Measurements from ENCODE around the gene CRACR2A. TPM values are rescaled to one million over a fixed set of nuclear protein-coding genes. Genes with fewer than 3 reads are reported as not detected.
A peak's percentile ranks its signal among the peaks of the same experiment; 100 is the strongest.

The CRACR2A gene
- total RNA-seq, 4 donors from 2014 or later, result 34.5 to 165 (median 85.8) TPM

DNA sequence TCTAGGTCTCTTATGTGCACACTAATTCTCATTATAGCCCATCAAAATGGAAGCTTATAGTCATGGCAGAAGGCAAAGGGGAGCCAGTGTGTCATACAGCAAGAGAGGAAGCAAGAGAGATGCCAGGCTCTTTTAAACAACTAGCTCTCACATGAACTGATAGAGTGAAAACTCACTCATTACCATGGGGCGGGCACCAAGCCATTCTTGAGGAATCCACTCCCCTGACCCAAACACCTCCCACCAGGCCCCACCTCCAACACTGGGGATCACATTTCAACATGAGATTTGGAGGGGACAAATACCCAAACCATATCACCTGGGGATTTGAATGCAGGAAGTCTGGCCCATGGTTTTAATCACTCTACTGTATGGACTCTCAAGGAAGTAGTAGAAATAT, 36.9 kb upstream of the CRACR2A start:
- no peak for DNase-seq
- Histone ChIP-seq H3K9me3 (no peaks in the 10 kb centered on the region), H3K4me3 (no peak overlapping the region), H3K4me1 (no peaks in the 10 kb centered on the region), H3K36me3 (no peaks in the 10 kb centered on the region), H3K27me3 (no peaks in the 10 kb centered on the region), H3K27ac (no peak overlapping the region)
- 75 to 100% methylated on average over 1 of the region's 1 CpG for WGBS, 2 donors (ENCODE audit: low coverage in 1 of 2)
- intact Hi-C loops (cut with DNase I; ENCODE audit: low total_unique reads), result no loop called here
- TF ChIP-seq, protein P1, sequence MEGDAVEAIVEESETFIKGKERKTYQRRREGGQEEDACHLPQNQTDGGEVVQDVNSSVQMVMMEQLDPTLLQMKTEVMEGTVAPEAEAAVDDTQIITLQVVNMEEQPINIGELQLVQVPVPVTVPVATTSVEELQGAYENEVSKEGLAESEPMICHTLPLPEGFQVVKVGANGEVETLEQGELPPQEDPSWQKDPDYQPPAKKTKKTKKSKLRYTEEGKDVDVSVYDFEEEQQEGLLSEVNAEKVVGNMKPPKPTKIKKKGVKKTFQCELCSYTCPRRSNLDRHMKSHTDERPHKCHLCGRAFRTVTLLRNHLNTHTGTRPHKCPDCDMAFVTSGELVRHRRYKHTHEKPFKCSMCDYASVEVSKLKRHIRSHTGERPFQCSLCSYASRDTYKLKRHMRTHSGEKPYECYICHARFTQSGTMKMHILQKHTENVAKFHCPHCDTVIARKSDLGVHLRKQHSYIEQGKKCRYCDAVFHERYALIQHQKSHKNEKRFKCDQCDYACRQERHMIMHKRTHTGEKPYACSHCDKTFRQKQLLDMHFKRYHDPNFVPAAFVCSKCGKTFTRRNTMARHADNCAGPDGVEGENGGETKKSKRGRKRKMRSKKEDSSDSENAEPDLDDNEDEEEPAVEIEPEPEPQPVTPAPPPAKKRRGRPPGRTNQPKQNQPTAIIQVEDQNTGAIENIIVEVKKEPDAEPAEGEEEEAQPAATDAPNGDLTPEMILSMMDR (IDR thresholded peaks at IDR 0.05), result no peak
- TF ChIP-seq POLR2A (IDR thresholded peaks at IDR 0.05) (no peak), EP300 (IDR thresholded peaks at IDR 0.05; ENCODE audit: low read depth) (no peak), POLR2AphosphoS5 (IDR thresholded peaks at IDR 0.05) (no peak)
- in situ Hi-C loops (cut with MboI; ENCODE audit: low pct_ligation_motif_present in 1 of 4, low pct_unique_long_range_greater_than_20kb in 1 of 4, low sequenced_read_pairs in 3 of 4), result loop anchor here in 3 of 4 donors (10.0 to 25.0 kb wide), 2 partner anchors 495 to 503 kb away; no protein-coding TSS in a partner anchor

DNA sequence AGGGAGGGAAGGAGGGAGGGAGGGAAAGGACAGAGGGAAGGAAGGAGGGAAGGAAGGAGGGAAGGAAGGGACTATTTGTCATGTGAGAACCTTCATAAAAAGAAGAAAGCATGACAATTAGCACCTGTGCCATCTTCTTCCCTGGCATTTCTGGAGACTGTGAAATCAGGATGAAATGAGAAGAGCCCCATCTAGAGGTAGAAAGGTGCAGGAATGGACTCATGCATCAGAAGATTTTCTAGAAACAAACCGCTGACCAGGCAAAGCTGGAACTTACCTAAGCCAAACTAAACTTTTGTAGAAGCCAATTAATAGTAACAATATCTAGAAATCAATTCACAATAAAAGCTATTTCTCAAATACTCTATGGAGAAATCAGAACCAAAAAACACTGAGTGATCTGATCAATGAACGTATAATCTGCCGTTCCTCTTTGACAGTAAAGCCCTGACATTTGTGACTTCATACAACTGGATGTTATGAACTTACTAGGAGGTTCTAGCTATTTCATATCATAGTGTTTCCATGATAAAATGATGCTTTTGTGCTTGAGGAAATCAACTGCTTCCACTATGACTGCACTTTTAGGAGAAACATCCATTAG, 24.4 kb upstream of the CRACR2A start:
- WGBS, 2 donors (ENCODE audit: low coverage in 1 of 2), result 54 to 65% methylated on average over 3 of the region's 3 CpGs
- no peaks in the 10 kb centered on the region for H3K9me3 ChIP-seq
- intact Hi-C loops (cut with DNase I; ENCODE audit: low total_unique reads) (loop anchor here (10.0 kb wide), 1 partner anchor 473 kb away; no protein-coding TSS in a partner anchor), in situ Hi-C loops (cut with MboI; ENCODE audit: low pct_ligation_motif_present in 1 of 4, low pct_unique_long_range_greater_than_20kb in 1 of 4, low sequenced_read_pairs in 3 of 4) (loop anchor here in 3 of 4 donors (5.0 to 25.0 kb wide), 3 partner anchors 113 to 490 kb away; no protein-coding TSS in a partner anchor)
- H3K4me3 ChIP-seq, result no peak overlapping the region
- TF ChIP-seq, protein P1 (IDR thresholded peaks at IDR 0.05), result peak; percentile 58 to 75 (median 67)
- no peak for TF ChIP-seq EP300 (IDR thresholded peaks at IDR 0.05; ENCODE audit: low read depth)
- no peak for TF ChIP-seq POLR2A (IDR thresholded peaks at IDR 0.05)
- no peak for TF ChIP-seq POLR2AphosphoS5 (IDR thresholded peaks at IDR 0.05)
- H3K4me1 ChIP-seq, result no peaks in the 10 kb centered on the region
- DNase-seq, result no peak
- H3K27ac ChIP-seq, result no peak overlapping the region
- H3K36me3 ChIP-seq, result no peaks in the 10 kb centered on the region
- no peaks in the 10 kb centered on the region for H3K27me3 ChIP-seq

DNA sequence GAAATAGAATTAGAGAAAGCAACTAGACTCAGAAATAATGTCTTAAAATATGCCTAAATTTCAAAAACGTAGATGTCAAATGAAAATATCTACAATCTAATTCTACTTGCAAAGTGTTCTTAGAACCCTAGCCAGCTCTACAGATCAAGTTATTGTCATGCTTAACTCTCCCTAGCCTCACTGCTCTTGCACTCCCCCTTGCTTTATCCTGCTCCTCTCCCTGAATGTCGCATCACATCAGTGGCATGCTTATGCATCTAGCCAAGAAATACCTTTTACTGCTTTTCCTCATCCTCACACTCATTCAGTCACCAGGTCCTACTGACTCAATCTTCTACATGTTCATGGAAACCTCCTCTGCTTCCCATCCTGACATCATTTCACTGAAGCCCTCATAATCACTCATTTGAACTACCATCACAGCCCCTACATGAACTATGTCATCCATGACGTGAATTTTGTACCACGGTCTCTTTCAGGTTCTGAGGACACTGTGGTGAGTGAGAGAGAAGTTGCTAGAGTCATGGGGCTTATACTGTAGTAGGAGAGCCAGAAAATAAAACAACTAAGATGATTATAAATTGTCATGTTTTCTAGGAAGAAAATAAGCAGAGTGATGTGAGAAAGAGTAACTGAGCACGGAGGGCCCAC, 22.6 kb upstream of the CRACR2A start:
- no peaks in the 10 kb centered on the region for H3K36me3 ChIP-seq
- no peaks in the 10 kb centered on the region for H3K27me3 ChIP-seq
- intact Hi-C loops (cut with DNase I; ENCODE audit: low total_unique reads), result loop anchor here (10.0 kb wide), 1 partner anchor 471 kb away; no protein-coding TSS in a partner anchor
- in situ Hi-C loops (cut with MboI; ENCODE audit: low pct_ligation_motif_present in 1 of 4, low pct_unique_long_range_greater_than_20kb in 1 of 4, low sequenced_read_pairs in 3 of 4), result loop anchor here in 3 of 4 donors (5.0 to 25.0 kb wide), 3 partner anchors 111 to 488 kb away; no protein-coding TSS in a partner anchor
- H3K4me1 ChIP-seq, result no peaks in the 10 kb centered on the region
- 76 to 84% methylated on average over 5 of the region's 5 CpGs for WGBS, 2 donors (ENCODE audit: low coverage in 1 of 2)
- H3K9me3 ChIP-seq, result no peaks in the 10 kb centered on the region
- H3K4me3 ChIP-seq, result no peak overlapping the region
- TF ChIP-seq EP300 (IDR thresholded peaks at IDR 0.05; ENCODE audit: low read depth), result no peak
- TF ChIP-seq POLR2AphosphoS5 (IDR thresholded peaks at IDR 0.05), result no peak
- TF ChIP-seq, protein P1 (IDR thresholded peaks at IDR 0.05), result no peak
- no peak for TF ChIP-seq POLR2A (IDR thresholded peaks at IDR 0.05)
- no peak overlapping the region for H3K27ac ChIP-seq
- DNase-seq, result no peak

DNA sequence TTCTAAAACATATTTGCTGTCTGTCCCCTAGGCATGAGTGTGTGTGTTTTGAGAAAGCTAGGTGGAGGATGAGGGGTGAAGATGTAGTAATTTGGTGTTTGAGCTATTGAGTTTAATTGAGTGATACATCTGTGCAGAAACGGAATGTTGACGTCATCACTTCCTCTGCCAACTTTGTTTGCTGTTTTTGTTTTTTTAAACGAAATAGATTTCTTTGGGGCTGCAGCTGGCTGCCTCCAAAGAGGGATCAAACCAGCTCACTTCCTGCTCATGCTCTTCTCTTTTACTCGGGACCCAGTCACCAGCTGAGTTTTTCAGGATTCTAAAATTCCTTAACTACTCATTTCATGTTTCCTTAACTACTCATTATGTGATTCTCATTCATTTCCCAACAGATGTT, 19.5 kb upstream of the CRACR2A start:
- WGBS, 2 donors (ENCODE audit: low coverage in 1 of 2), result 42 to 53% methylated on average over 4 of the region's 4 CpGs
- in situ Hi-C loops (cut with MboI; ENCODE audit: low pct_ligation_motif_present in 1 of 4, low pct_unique_long_range_greater_than_20kb in 1 of 4, low sequenced_read_pairs in 3 of 4), result loop anchor here in 1 of 4 donors (10.0 kb wide), 1 partner anchor 108 kb away; no protein-coding TSS in a partner anchor
- Histone ChIP-seq H3K9me3 (no peaks in the 10 kb centered on the region), H3K4me3 (no peak overlapping the region), H3K27me3 (no peaks in the 10 kb centered on the region), H3K4me1 (no peaks in the 10 kb centered on the region), H3K36me3 (no peaks in the 10 kb centered on the region), H3K27ac (no peak overlapping the region)
- TF ChIP-seq EP300 (IDR thresholded peaks at IDR 0.05; ENCODE audit: low read depth), result no peak
- TF ChIP-seq POLR2A (IDR thresholded peaks at IDR 0.05), result no peak
- TF ChIP-seq, protein P1 (IDR thresholded peaks at IDR 0.05), result no peak
- no peak for DNase-seq
- intact Hi-C loops (cut with DNase I; ENCODE audit: low total_unique reads), result loop anchor here (10.0 kb wide), 1 partner anchor 468 kb away; no protein-coding TSS in a partner anchor

Measured in transverse colon (tissue), 4 donors.